ENCODE data around the gene KIF21A.
"Not testable (repeated sequence)": the region's sequence is repeated elsewhere in the genome, so short reads cannot be mapped to it uniquely, and the experiment has no call there.

KIF21A gene

DNA sequence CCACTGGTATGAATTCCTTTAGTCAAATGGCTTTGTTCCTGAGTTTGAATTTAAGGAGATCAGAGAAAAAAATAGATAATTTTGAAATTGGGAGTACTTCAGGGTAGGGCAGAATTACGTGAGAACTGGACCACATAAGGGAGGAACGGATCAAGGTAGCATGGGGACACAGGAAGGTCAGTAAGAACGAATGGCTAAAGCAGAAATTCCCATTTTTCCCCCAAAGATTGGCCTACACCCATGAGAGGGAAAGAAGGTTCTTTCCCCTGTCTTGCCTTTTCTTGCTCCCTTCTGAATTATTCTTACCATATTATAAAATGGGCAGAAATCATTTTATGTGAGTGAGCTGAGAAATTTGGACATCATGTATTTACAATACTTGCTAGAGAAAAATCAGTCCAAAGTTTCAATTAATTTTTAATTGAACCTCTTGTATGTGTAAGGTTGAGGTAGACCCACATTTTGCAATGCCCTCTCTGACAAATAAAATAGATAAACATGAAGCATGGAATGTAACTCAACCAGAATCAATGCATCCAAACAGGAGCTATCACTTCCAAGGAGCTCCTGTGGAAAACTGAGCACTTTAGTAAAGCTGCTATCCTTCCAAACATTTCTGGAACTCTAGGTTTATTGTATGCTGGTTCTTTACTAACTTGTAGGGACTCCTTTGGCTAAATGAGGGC is 93.8 kb downstream of the KIF21A start:
- no peak for DNase-seq (ENCODE audit: low read depth in 2 of 2)

DNA sequence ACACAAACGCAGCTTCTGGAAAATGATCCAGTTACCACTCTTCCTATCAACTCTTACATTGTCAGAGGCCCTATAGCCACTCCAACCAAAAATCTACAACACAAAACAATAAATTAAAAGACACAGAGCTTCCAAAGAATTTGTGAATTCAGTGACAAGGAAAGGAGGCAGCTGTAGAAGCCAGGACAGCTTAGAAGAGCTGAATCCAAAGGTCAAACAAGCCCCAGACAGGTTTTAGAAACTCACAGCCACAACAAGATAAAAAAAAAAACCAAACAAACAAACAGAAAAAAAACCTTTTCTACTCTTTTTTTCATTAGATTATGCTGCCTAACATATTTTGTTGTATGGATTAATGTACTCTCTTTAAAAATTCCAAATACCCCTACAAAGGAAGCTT is 94.4 kb downstream of the KIF21A start:
- DNase-seq (ENCODE audit: low read depth in 2 of 2), result no peak

DNA sequence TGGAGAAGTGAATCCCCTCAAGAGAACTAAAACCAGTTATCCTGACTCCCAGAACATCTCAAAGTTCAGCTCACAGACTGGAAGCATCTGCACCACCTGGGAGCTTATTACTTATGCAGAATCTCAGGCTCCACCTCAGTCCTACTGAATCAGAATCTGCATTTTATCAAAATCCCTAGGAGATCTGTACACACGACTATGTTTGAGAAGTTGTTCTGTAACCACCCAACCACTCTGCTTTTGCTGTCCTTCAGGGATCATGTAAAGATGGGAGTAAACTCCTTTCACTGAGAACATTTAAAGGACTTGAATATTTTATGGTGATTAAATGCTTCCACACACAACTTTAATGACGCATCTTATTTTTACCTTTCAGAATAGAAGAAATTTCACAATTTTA is 98.0 kb downstream of the KIF21A start:
- no peak for DNase-seq (ENCODE audit: low read depth in 2 of 2)

DNA sequence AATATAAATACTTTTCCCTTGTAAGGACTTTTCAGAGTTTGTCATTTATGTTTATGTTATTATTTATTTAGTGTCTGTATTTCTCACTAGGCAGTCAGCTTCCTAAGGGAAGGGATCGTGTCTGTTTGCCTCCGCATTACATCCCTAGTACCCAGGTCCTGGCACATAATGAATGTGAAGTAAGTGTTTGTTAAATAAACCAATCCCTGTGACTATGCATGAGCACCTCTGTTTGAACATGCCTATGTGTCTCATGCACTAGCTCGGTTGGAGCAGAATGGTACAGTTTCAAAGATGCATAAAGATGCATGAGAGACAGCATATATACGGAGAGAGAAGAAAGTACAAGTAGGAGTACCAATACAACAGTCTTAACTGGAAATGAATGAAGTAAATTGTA is 99.3 kb downstream of the KIF21A start:
- no peak for DNase-seq (ENCODE audit: low read depth in 2 of 2)

DNA sequence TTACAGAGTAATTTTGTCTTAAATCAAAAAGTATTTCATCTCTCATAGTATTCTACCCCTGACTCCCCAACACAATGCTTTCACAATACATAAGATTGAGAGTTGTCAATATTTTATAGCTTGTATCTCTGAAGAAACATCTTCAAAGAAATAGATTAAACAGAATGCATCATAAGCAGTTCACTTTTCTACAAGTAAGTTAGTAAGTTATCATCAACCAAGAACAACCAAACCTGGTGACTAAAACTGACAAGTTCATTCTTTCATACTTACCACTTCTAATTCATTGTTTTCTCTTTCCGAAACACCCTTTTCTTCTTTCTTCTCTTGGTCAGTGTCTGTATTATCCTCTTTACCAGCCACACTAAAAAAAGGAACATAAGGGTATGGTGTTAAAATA is 101.2 kb downstream of the KIF21A start:
- no peak for DNase-seq (ENCODE audit: low read depth in 2 of 2)

DNA sequence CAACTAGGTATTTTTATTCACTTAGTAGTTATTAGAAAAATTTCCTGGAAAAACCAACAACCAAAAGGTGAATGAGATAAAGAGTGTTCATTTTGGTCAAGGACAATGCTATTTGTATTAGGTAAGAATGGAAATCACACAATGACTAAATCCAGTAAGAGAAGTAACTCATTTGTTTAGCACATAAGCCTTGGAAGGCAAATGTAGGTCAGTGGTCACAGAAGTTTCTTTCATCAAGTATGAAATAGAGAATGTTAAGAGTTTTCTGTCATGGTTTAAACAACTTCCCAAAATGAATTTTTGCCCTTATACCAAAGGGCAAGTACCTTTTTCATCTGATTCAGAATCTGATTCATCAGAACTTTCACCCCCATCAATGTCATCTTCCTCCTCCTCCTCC is 101.7 kb downstream of the KIF21A start:
- no peak for DNase-seq (ENCODE audit: low read depth in 2 of 2)

DNA sequence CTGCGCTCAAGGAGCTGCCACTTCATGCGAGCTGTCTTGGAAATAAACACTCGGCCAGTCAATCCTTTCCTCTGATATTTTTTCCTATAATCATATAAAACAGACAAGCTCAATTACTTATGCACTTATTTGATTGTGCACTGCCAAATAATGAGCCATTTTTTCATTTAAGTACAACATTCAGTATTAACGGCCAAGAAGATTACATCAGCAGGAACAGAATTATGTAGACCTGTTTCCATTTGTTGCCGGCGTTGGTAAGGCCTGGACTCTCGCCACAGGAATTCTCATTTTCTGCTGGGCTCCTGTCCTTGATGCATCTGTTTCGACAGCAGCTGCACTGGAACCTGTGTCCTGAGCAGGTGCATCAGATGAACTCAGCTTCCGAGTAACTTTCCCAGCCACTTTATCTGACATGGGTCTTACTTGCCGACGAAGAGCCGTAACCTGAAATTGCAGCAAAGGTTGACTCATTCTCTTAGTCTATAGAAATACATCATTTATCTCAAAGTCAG is 110.2 kb downstream of the KIF21A start:
- DNase-seq (ENCODE audit: low read depth in 2 of 2), result no peak

DNA sequence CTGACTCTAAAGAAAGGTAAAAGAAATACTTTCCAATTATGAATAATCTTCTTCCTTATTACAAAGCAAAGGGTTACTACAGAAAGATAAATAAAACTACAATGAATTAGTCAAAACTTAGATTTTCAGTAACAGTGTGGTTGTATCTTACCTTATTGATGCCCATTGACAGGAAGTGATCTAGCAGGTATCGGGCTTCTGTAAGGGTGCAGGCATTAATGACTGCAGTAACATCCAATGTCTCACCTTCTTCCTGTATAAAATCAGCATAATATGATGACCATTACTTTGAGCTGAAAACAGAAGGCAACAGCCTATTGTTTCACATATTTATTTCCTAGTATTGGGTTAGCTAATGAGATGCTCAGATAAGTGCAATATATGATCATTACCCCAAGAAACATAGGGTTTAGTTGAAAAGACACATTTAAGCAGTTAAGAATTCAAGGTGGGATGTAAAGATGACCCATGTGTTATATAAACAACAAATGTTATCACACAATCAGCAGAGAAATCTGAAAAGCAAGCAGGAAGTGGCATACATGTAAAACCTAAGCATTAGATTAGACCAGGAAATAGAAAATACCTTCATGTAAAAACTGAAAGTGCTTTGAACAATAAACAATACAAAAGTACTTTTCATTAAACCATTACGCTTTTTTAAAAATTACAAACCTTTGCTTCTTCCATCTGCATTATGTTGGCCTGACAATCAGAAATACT is 111.2 kb downstream of the KIF21A start:
- no peak for DNase-seq (ENCODE audit: low read depth in 2 of 2)

DNA sequence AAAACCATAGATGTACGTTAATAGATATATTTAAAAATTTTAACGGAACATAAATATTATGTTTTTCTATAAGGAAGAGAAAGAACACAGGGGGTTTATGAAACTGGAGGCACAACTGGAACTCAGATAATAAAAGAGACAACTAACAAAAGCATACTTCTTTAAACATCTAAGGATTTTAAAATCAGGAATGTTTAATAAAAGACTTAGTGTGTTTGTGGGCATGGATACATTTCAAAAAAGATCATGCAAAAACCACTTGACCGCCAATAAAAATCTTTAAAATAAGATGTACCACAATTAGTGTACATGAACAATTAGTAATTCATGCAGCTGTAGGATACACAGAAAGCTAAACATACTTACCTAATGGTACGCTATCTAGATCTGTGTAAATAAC is 113.0 kb downstream of the KIF21A start:
- DNase-seq (ENCODE audit: low read depth in 2 of 2), result no peak

DNA sequence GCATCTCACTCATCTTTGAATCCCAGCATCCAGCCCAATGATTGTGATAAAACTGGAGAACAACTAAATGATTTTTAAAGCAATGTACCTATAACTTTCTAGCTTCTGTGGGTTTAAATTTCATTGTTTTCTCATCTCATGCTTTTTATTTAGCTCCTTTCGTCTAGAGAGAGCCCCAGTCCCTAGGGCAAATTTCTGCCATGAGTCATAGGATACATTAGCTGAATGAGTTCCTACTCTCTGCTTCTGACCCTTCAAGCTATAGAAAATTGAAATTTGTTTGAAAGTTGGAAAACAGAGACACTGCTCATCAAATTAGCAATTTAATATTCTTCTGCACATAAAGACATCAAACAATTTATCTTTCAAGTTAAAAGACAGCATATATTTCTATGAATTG is 113.9 kb downstream of the KIF21A start:
- DNase-seq (ENCODE audit: low read depth in 2 of 2), result no peak

DNA sequence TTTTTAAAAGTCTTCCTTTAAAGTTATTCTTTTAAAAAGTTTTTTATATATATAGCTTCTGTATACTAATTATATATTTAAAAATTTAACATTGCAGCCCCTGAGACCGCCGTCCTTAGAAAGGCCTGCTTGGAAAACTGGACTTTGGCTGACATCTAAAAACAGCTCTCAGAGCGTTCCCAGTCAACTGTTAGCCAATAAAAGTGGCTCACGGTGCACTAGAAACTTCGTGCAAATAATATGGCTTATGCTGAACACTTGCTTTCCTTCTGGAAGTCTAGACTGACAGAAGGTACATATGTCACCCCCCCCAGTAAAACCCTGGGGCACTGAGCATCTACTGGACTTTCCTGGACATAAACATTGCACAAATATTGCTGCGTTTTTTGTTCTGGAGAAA is 115.0 kb downstream of the KIF21A start:
- no peak for DNase-seq (ENCODE audit: low read depth in 2 of 2)

DNA sequence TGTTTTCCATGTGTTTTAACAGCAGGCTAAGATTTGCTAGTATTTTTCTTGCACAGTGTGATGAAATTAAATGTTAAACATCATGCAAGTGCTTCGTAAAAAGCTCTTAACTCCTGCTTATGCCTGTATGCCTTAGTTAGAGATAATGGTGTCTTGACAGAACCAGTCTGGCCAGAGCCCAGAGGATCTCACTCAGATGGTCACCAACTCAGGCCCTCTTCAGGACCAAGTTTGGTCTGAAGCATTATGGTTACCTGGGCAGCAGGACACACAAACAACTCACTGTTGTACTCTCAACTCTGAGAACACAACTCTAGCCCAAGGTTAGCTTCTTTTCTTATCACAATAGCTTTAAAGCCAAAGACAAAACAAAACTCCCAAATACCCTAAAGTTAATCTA is 115.4 kb downstream of the KIF21A start:
- DNase-seq (ENCODE audit: low read depth in 2 of 2), result no peak

DNA sequence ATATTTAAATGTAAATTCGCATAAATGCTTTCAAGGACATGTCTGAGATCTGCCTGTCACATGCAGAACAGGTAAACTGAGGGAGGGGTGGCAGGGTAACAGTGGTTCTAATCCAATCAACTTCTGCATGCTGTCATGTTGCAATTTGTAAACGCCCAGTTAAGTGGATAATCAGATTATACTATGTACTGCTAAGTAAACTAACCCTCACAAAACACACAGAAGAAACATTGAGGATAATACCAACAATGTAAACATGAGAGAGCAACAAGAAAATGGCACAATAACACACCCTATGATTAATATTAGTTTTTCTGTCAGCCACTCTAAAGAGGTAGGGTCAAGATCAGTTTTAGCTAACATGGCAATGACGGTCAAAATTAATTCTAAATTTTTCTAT is 123.7 kb downstream of the KIF21A start:
- no peak for DNase-seq (ENCODE audit: low read depth in 2 of 2)

DNA sequence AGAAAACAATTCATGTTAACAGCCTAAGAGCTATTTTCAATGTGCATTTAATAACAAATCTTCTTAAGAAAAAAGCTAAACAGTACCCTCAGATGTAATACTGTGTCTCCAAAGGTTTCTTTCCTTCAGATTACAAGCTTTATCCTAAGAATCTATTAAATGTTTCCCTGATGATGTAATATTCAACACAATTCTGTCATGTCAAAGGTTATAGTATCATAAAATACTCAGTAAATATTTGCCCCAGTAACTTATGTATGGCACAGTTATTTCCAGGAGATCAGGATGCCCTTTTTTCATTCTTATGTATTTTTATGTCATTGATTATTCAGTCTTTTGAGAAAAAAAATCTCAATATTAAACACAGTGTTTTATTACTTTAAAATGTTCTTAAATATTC is 128.4 kb downstream of the KIF21A start:
- DNase-seq (ENCODE audit: low read depth in 2 of 2), result no peak

DNA sequence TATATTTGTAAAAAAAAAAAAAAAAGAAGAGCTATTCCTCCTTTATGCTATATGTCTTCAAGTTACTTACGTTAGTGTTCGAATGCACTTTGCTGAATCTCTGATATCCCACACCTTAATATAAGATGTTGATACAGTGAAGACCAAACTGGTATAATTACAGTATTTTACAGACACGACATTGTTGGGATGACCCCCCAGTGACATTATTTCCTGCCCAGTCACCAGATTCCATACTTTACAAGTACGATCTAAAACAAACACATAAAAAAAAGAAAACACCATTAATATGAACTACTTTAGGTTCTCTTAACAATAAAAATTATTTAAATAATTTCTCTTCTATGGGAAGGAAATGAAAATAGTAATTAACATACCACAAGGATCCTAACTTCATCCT is 133.4 kb downstream of the KIF21A start:
- no peak for DNase-seq (ENCODE audit: low read depth in 2 of 2)

DNA sequence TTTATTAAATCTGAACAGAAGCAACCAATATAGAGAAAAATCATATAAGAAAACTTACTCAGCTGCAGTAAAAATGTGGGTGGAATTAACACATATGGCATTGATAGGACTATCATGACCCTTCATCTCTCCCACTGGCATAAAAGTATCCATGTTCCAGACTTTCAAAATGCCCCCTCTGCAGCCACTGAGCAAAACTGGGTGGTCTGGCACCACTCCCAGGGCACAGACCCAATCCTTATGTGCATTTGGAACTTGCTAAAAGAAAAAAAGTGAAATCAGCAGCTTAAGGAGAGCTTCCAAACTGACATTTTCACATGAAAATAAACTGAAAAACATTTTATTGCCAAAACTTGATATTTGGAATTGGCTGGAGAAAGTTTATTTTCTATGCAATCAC is 141.5 kb downstream of the KIF21A start:
- DNase-seq (ENCODE audit: low read depth in 2 of 2), result no peak

DNA sequence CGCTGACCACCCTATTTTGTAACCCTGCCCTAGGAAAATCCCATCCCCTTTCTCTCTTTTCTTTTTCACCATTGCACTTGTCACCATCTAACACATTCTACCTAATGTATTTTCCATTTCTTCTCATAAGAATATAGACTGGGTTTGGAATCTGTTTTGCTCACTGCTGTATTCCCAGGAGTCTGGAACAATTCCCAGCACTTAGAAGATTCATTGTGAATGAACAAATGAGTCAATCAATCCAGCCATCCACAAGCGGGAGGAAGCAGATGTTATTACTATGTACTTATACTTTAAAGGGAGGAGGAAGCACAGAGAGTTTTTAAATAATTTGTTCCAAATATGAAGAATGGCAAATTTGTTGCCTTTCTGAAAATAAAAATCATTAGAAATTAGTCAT is 142.1 kb downstream of the KIF21A start:
- no peak for DNase-seq (ENCODE audit: low read depth in 2 of 2)

DNA sequence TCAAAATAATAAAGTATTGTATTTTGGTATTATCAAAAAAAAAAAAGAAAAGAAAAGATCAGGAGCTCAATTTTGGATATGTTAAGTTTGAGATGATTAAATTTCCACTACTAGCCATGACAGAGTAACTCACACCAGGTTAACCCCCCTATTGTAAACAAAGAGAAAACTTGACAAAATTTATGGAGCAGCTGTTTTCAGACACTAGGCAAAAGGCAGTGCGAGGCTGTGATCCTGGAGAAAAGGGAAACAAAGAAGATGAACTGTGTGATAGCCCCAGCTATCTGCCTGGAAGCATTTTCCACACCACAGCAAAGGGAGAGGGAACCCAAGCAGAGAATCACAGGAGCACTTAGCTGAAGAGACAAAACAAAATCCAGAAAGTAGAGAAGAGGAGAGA is 145.0 kb downstream of the KIF21A start:
- DNase-seq (ENCODE audit: low read depth in 2 of 2), result no peak

DNA sequence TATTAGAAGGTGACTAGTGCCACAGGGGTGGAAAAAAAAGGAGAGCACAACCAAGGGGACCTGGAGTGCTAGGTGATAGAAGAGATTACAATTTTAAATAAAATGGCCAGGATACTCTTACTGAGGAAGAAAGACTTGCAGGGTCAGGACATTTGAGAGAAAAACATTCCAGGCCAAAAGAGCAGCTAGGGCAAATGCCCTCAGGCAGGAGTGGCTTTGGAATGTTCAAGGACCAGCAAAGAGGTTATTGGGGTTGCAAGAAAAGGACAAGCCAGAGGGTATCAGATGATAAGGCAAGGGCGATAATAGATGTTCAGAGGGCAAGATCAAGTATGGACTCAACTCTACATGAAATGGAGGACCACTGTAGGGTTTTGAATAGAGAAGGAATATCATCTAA is 146.4 kb downstream of the KIF21A start:
- no peak for DNase-seq (ENCODE audit: low read depth in 2 of 2)

DNA sequence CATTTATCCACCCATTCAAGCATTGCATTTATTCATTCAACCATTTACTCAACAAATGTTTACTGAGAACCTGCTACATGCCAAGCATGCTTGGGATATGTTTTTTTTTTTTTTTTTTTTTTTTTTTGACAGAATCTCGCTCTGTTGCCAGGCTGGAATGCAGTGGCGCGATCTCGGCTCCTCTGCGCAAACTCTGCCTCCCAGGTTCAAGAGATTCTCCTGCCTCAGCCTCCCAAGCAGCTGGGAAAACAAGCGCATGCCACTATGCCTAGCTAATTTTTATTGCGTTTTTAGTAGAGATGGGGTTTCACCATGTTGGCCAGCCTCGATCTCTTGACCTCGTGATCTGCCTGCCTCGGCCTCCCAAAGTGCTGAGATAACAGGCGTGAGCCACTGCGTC is 147.3 kb downstream of the KIF21A start:
- DNase-seq (ENCODE audit: low read depth in 2 of 2), result not testable (repeated sequence)

DNA sequence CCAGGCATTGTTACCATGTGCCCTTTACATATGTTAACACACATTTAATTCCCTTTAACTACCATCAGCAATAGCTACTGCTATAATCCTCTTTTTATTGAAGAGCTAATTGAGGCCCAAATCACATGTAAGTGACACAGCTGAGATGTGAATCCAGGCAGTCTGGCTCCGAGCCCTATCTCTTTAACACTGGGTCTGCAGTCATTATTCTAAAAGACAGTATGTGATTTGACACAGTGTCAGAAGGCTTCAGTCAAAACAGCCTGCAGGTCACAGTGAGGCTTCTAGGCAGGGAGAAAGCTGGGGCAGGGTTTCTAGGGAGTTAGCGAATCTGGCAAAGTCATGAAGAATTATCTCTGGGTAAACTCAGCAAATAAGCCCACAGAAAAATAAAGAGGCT is 148.2 kb downstream of the KIF21A start:
- DNase-seq (ENCODE audit: low read depth in 2 of 2), result no peak

DNA sequence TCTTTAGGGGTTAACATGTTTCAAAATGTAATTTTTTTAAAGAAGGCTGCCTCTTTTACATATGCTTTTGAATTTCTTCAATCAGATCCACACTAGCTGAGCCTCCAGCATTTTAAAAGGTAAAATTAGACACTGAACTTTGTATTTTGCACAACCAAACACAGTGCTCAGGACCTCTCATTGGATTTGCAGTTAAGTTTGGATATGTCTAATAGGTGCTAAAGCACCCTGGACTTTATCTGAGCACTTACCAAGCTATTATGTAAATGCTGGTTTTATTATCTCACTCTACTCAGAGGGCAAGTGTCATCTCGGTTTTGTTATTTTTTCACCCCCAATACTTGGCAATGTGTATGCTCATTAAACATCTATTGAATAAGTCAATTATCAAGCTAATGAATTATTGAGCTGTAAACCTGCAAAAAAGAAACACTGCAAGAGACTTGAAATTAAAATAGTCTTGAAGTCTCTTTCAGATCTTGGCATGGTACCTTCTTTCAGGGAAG is 150.7 kb downstream of the KIF21A start:
- DNase-seq (ENCODE audit: low read depth in 2 of 2), result no peak

DNA sequence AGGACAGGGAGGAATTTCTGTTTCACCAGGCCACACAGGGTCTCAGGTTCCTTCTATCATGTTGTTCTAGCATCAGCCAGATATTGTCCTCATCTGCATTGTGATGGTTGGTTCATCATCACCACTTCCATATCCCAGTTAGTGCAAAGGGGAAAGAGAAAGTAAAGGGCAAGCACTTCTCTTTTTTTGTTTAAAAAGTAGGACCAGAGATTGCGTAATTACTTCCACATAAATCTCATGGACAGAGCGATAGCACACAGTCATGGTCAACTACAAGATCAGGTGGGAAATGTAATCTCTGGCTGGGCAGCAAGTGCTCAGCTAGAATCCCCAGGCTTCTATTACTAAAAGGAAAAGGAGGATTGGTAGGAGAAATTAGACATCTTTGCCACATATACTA is 155.1 kb downstream of the KIF21A start:
- DNase-seq (ENCODE audit: low read depth in 2 of 2), result no peak
